Measurements from ENCODE around the gene AMN. TPM values are rescaled to one million over a fixed set of nuclear protein-coding genes. Genes with fewer than 3 reads are reported as not detected.

Gene AMN
- total and polyA plus RNA-seq, 9 of the 15 experiments (the other 6 are each of a cell fraction or from before 2014, with no cell fraction given), result 0.04 to 0.14 TPM; not detected in 7

DNA sequence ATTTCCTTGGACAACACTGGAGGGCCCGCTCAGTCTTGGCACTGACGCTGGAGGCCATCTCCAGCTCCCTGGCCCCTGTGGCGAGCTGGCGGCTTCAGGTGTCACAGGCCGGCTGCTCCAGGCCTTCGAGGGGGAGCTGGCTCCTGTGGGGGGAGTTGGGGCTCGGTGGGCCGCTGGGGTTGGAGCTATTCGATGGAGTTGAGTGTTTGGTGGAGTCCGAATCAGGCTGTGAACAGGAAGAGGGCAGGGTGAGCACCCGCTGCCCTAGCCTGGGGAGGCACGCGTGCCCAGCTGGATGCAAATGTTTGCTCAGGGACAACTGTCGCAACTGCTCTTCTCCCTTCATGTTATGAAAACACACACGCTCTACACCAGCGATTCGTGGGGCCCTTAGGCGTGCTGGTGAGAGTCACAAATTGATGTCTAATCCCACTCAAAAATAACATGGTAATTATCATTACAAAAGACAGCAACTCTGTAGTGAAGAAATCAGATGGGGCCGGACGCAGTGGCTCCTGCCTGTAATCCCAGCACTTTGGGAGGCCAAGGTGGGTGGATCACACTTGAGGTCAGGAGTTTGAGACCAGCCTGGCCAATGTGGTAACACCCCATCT, 11.3 kb downstream of the AMN start:
- intact Hi-C loops (cut with micrococcal nuclease), result no loop called here
- 86% methylated on average over 11 of the region's 20 CpGs for WGBS (ENCODE audit: insufficient coverage, low coverage, missing lambda C conversion rate)
- in situ Hi-C loops (cut with MboI), result no loop called here
- ATAC-seq (no peak), DNase-seq (ENCODE audit: extremely low read depth in 1 of 4, low spot score in 3 of 4) (no peak), FAIRE-seq (no peak)
- H2AFZ ChIP-seq (ENCODE audit: low read depth, low read length), result no peak overlapping the region
- H3K9me1 ChIP-seq (ENCODE audit: control insufficient read depth, insufficient read depth, low read length), result no peaks in the 10 kb centered on the region
- no peak for TF ChIP-seq ELF2 (CRISPR knock-in tag; IDR thresholded peaks at IDR 0.05)
- no peak for TF ChIP-seq MTA3 (IDR thresholded peaks at IDR 0.05; ENCODE audit: borderline replicate concordance)
- H3K79me2 ChIP-seq (ENCODE audit: control insufficient read depth, insufficient read depth, low read length), result no peaks in the 10 kb centered on the region
- ChIA-PET CTCF (ENCODE audit: low intra/inter-chr PET ratio) (no interaction called here), POLR2A (no interaction called here)
- BruUV-seq (replicated peaks), result no TSS peak
- no peaks in the 10 kb centered on the region for H3K9me3 ChIP-seq (replicated peaks; ENCODE audit: control insufficient read depth, insufficient read depth, low read depth, low read length)
- no peak overlapping the region for H3K27ac ChIP-seq (ENCODE audit: extremely low read depth, low read depth, low read length)
- peaks cover 6% of the 10 kb centered on the region; the same call in 1 of the 3 replicates for H3K36me3 ChIP-seq (ENCODE audit: control insufficient read depth, insufficient read depth, low read length)
- H4K20me1 ChIP-seq (replicated peaks; ENCODE audit: control insufficient read depth, insufficient read depth, low read length), result no peaks in the 10 kb centered on the region
- H3K4me3 ChIP-seq, result no peak overlapping the region
- no peak overlapping the region for H3K9ac ChIP-seq (ENCODE audit: insufficient read depth in 1 of 2, low read depth in 2 of 2, low read length in 2 of 2)
- no peaks in the 10 kb centered on the region for H3K27me3 ChIP-seq (ENCODE audit: control insufficient read depth in 2 of 2, insufficient read depth in 2 of 2, low read length in 2 of 2)
- no peak overlapping the region for H3K4me2 ChIP-seq (ENCODE audit: insufficient read depth, low read length)
- H3K4me1 ChIP-seq (replicated peaks in 1 of 2; ENCODE audit: control insufficient read depth in 2 of 2, insufficient read depth in 2 of 2, low read length in 2 of 2), result peaks cover 0 to 12% of the 10 kb centered on the region in 2 experiments; a peak in 2 of 5 replicates

DNA sequence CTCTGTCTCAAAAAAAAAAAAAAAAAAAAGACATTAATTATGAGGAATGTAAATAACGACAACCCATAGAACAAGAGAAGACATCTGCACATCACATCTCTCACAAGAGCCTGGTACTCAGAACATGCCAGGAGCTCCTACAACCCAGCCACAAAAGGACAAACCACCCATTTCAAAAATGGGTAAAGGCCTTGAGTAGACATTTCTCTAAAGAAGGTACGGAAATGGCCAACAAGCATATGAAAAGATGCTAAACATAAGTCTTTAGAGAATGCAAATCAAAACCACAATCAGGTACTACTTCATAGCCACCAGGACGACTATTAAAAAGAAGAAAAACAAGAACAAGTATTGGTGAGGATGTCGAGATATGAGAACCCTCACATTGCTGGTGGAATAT, 13.3 kb downstream of the AMN start:
- Histone ChIP-seq H3K9me1 (ENCODE audit: control insufficient read depth, insufficient read depth, low read length) (no peaks in the 10 kb centered on the region), H3K79me2 (ENCODE audit: control insufficient read depth, insufficient read depth, low read length) (no peaks in the 10 kb centered on the region), H3K36me3 (ENCODE audit: control insufficient read depth, insufficient read depth, low read length) (peaks cover 6% of the 10 kb centered on the region; the same call in 1 of the 3 replicates), H3K27me3 (ENCODE audit: control insufficient read depth in 2 of 2, insufficient read depth in 2 of 2, low read length in 2 of 2) (no peaks in the 10 kb centered on the region), H3K9me3 (replicated peaks; ENCODE audit: control insufficient read depth, insufficient read depth, low read depth, low read length) (no peaks in the 10 kb centered on the region), H3K4me1 (replicated peaks in 1 of 2; ENCODE audit: control insufficient read depth in 2 of 2, insufficient read depth in 2 of 2, low read length in 2 of 2) (peaks cover 0 to 19% of the 10 kb centered on the region in 2 experiments; a peak in 2 of 5 replicates), H3K4me2 (ENCODE audit: insufficient read depth, low read length) (no peak overlapping the region), H3K4me3 (no peak overlapping the region), H4K20me1 (replicated peaks; ENCODE audit: control insufficient read depth, insufficient read depth, low read length) (no peaks in the 10 kb centered on the region), H3K27ac (ENCODE audit: extremely low read depth, low read depth, low read length) (no peak overlapping the region), H3K9ac (ENCODE audit: insufficient read depth in 1 of 2, low read depth in 2 of 2, low read length in 2 of 2) (no peak overlapping the region), H2AFZ (ENCODE audit: low read depth, low read length) (no peak overlapping the region)
- WGBS (ENCODE audit: insufficient coverage, low coverage, missing lambda C conversion rate), result 32% methylated on average over 4 of the region's 4 CpGs
- ATAC-seq (no peak), DNase-seq (ENCODE audit: extremely low read depth in 1 of 4, low spot score in 3 of 4) (no peak), FAIRE-seq (no peak)
- no TSS peak for BruUV-seq (replicated peaks)
- in situ Hi-C loops (cut with MboI), result no loop called here
- intact Hi-C loops (cut with micrococcal nuclease), result no loop called here
- POLR2A ChIA-PET, result interaction anchor here (0.7 to 1.3 kb wide), 2 partner anchors 10 to 1177 kb away, joined by 3 read pairs; no protein-coding TSS in a partner anchor
- CTCF ChIA-PET (ENCODE audit: low intra/inter-chr PET ratio), result no interaction called here
- TF ChIP-seq LARP7 (IDR thresholded peaks at IDR 0.05), result no peak
- TF ChIP-seq SMARCA4 (IDR thresholded peaks at IDR 0.05), result no peak
- no peak for TF ChIP-seq OTX1 (CRISPR knock-in tag; IDR thresholded peaks at IDR 0.05)
- no peak for TF ChIP-seq ZNF146 (CRISPR knock-in tag; IDR thresholded peaks at IDR 0.05; ENCODE audit: unreplicated experiment)
- no peak for TF ChIP-seq RB1 (IDR thresholded peaks at IDR 0.05; ENCODE audit: low read depth)
- TF ChIP-seq, protein P1, sequence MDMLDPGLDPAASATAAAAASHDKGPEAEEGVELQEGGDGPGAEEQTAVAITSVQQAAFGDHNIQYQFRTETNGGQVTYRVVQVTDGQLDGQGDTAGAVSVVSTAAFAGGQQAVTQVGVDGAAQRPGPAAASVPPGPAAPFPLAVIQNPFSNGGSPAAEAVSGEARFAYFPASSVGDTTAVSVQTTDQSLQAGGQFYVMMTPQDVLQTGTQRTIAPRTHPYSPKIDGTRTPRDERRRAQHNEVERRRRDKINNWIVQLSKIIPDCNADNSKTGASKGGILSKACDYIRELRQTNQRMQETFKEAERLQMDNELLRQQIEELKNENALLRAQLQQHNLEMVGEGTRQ (CRISPR knock-in tag; IDR thresholded peaks at IDR 0.05), result no peak
- no peak for TF ChIP-seq NR2C1 (IDR thresholded peaks at IDR 0.05)
- TF ChIP-seq NR2C1 (tag; IDR thresholded peaks at IDR 0.05), result no peak
- TF ChIP-seq, protein P2, sequence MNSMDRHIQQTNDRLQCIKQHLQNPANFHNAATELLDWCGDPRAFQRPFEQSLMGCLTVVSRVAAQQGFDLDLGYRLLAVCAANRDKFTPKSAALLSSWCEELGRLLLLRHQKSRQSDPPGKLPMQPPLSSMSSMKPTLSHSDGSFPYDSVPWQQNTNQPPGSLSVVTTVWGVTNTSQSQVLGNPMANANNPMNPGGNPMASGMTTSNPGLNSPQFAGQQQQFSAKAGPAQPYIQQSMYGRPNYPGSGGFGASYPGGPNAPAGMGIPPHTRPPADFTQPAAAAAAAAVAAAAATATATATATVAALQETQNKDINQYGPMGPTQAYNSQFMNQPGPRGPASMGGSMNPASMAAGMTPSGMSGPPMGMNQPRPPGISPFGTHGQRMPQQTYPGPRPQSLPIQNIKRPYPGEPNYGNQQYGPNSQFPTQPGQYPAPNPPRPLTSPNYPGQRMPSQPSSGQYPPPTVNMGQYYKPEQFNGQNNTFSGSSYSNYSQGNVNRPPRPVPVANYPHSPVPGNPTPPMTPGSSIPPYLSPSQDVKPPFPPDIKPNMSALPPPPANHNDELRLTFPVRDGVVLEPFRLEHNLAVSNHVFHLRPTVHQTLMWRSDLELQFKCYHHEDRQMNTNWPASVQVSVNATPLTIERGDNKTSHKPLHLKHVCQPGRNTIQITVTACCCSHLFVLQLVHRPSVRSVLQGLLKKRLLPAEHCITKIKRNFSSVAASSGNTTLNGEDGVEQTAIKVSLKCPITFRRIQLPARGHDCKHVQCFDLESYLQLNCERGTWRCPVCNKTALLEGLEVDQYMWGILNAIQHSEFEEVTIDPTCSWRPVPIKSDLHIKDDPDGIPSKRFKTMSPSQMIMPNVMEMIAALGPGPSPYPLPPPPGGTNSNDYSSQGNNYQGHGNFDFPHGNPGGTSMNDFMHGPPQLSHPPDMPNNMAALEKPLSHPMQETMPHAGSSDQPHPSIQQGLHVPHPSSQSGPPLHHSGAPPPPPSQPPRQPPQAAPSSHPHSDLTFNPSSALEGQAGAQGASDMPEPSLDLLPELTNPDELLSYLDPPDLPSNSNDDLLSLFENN (IDR thresholded peaks at IDR 0.05; ENCODE audit: low read depth in 2 of 2, low read length in 2 of 2), result no peak
- no peak for TF ChIP-seq NFIX (CRISPR knock-in tag; IDR thresholded peaks at IDR 0.05; ENCODE audit: low read depth)
